Measurements from ENCODE around the gene HID1. TPM values are rescaled to one million over a fixed set of nuclear protein-coding genes. Genes with fewer than 3 reads are reported as not detected.
A peak's percentile ranks its signal among the peaks of the same experiment; 100 is the strongest.

HID1 gene
- total RNA-seq, 1 experiment from 2014 or later = 12.7 TPM

- H3K36me3 Mint-ChIP-seq (ENCODE audit: insufficient read depth in 1 of 3, low read depth in 3 of 3) = peaks cover 0 to 2% (median 0%) of the 10 kb centered on the region in 3 experiments; a peak in 1 of 7 replicates
- Histone ChIP-seq H3K79me2 (ENCODE audit: insufficient read depth, low read length) (no peaks in the 10 kb centered on the region), H3K23me2 (ENCODE audit: insufficient read length, low read depth, low read length, poor library complexity, severe bottlenecking) (no peaks in the 10 kb centered on the region), H4K5ac (ENCODE audit: insufficient read length, low read depth, low read length) (no peak overlapping the region), H4K91ac (ENCODE audit: insufficient read length, low read depth, low read length) (no peak overlapping the region), H2BK120ac (ENCODE audit: low read depth, low read length, poor library complexity, severe bottlenecking) (no peak overlapping the region), H3K27ac (ENCODE audit: insufficient read length, low read depth, low read length) (no peak overlapping the region), H2AK5ac (ENCODE audit: insufficient read length, low read length) (no peak overlapping the region), H2BK20ac (ENCODE audit: low read depth, low read length, poor library complexity, severe bottlenecking) (no peak overlapping the region), H3K9ac (ENCODE audit: extremely low read depth, insufficient read length, low read length) (no peak overlapping the region), H2BK5ac (ENCODE audit: insufficient read length, low read length) (no peak overlapping the region), H3K14ac (ENCODE audit: insufficient read depth, low read length) (no peak overlapping the region; the same call in 1 of the 2 replicates), H3K4me2 (ENCODE audit: insufficient read depth, insufficient read length, low read length) (no peak overlapping the region), H3K23ac (ENCODE audit: insufficient read length, low read depth, low read length) (no peak overlapping the region), H3K56ac (ENCODE audit: insufficient read length, low read depth, low read length) (no peak overlapping the region), H3K27me3 (ENCODE audit: insufficient read depth, low read length) (no peaks in the 10 kb centered on the region), H3T11ph (ENCODE audit: low read length) (no peak overlapping the region), H4K8ac (replicated peaks; ENCODE audit: insufficient read length, low read depth, low read length) (no peak overlapping the region), H3K4ac (ENCODE audit: low read depth, low read length) (no peak overlapping the region), H3K9me3 (ENCODE audit: control insufficient read depth, low read depth, low read length) (no peaks in the 10 kb centered on the region), H2AFZ (ENCODE audit: low read length) (no peak overlapping the region), H2BK12ac (ENCODE audit: insufficient read length, low read depth, low read length) (no peak overlapping the region), H3K79me1 (ENCODE audit: insufficient read depth, low read depth, low read length, poor library complexity, severe bottlenecking) (no peaks in the 10 kb centered on the region), H2BK15ac (ENCODE audit: low read depth, low read length) (no peak overlapping the region), H4K20me1 (ENCODE audit: control insufficient read depth, insufficient read depth, insufficient read length) (peaks cover 3% of the 10 kb centered on the region), H3K18ac (ENCODE audit: insufficient read length, low read depth, low read length) (no peak overlapping the region), H3K4me1 (ENCODE audit: insufficient read depth, low read length) (no peaks in the 10 kb centered on the region; the same call in 1 of the 2 replicates)
- DNase-seq = no peak
- H3K9me3 Mint-ChIP-seq = peaks cover 0 to 2% of the 10 kb centered on the region in 2 experiments; a peak in 1 of 5 replicates
- no CpG with 5 or more reads among the region's 14 CpGs for WGBS (ENCODE audit: extremely low coverage, insufficient read length, low lambda C conversion rate)
- peaks cover 13 to 19% of the 10 kb centered on the region in 2 experiments for H3K4me1 Mint-ChIP-seq
- TF ChIP-seq CTCF (conservative IDR thresholded peaks at IDR 0.05) = no peak
- H3K27ac Mint-ChIP-seq = no peak overlapping the region; a peak in 1 of 7 replicates
- H3K27me3 Mint-ChIP-seq (ENCODE audit: low read depth) = peaks cover 16% of the 10 kb centered on the region
- peak overlapping the region in 1 of 2 experiments; percentile 1; a peak in 1 of 5 replicates for H3K4me3 Mint-ChIP-seq
Measured at GRCh38 chr17:74964988-74965622, 7.5 kb downstream of the HID1 start.

Data from H9 (cell line).